Astrocyte (in vitro differentiated cells and primary cell): Measurements from ENCODE around the gene MAP7. TPM values are rescaled to one million over a fixed set of nuclear protein-coding genes. Genes with fewer than 3 reads are reported as not detected.

Experiments
- DNase-seq: peaks from one replicate; pipeline ENCODE4 v3.0.0-alpha.2; 2010; ENCODE audit warnings: low read depth
- FAIRE-seq: peaks from 2 replicates; lab custom pipeline; 2011; peaks lifted over from hg19 to GRCh38; lab: Jason Lieb, UNC
- H2AFZ ChIP-seq: 2 replicates; pipeline ENCODE4 v1.6.0; 2012; ENCODE audit warnings: low read depth, low read length, inconsistent platforms
- H3K27ac ChIP-seq: 2 replicates; pipeline ENCODE4 v1.5.1; 2011; ENCODE audit warnings: low read depth, low read length, inconsistent platforms
- H3K27me3 ChIP-seq: 2 replicates; pipeline ENCODE4 v1.6.0; 2011; ENCODE audit warnings: low read length, inconsistent platforms; ENCODE audit not compliant: insufficient read depth
- H3K36me3 ChIP-seq: 2 replicates; pipeline ENCODE4 v1.5.1; 2011; ENCODE audit warnings: low read length, inconsistent platforms; ENCODE audit not compliant: insufficient read depth
- H3K4me1 ChIP-seq: 2 replicates; pipeline ENCODE4 v1.5.1; 2011; ENCODE audit warnings: low read length, inconsistent platforms; ENCODE audit not compliant: insufficient read depth
- H3K4me2 ChIP-seq: 2 replicates; pipeline ENCODE4 v1.6.0; 2012; ENCODE audit warnings: low read length, inconsistent platforms
- H3K4me3 ChIP-seq: 2 replicates; pipeline ENCODE4 v1.5.1; 2011; ENCODE audit warnings: low read depth, mild to moderate bottlenecking, low read length, inconsistent platforms; ENCODE audit not compliant: insufficient read depth
- H3K79me2 ChIP-seq: 2 replicates; pipeline ENCODE4 v1.6.0; 2012; ENCODE audit warnings: mild to moderate bottlenecking, low read length, inconsistent platforms; ENCODE audit not compliant: insufficient read depth
- H3K9ac ChIP-seq: 2 replicates; pipeline ENCODE4 v1.6.0; 2012; ENCODE audit warnings: mild to moderate bottlenecking, low read length, inconsistent platforms
- H3K9me3 ChIP-seq: 2 replicates; pipeline ENCODE4 v1.5.1; 2012; ENCODE audit warnings: low read depth, mild to moderate bottlenecking, low read length, inconsistent platforms; ENCODE audit not compliant: insufficient read depth
- H4K20me1 ChIP-seq: 2 replicates; pipeline ENCODE4 v1.6.0; 2012; ENCODE audit warnings: low read length, inconsistent platforms; ENCODE audit not compliant: insufficient read depth
- H3K27ac Mint-ChIP-seq: one replicate; pipeline ENCODE4 v1.8.0; 2021; ENCODE audit warnings: mild to moderate bottlenecking, mixed read lengths; ENCODE audit not compliant: unreplicated experiment
- H3K27me3 Mint-ChIP-seq: one replicate; pipeline ENCODE4 v1.8.0; 2021; ENCODE audit warnings: low read depth, mixed read lengths; ENCODE audit not compliant: unreplicated experiment
- H3K36me3 Mint-ChIP-seq: one replicate; pipeline ENCODE4 v1.8.0; 2021; ENCODE audit warnings: low read depth, mixed read lengths; ENCODE audit not compliant: unreplicated experiment
- H3K4me1 Mint-ChIP-seq: one replicate; pipeline ENCODE4 v1.8.0; 2021; ENCODE audit warnings: low read depth, mixed read lengths; ENCODE audit not compliant: unreplicated experiment
- H3K4me3 Mint-ChIP-seq: one replicate; pipeline ENCODE4 v1.8.0; 2021; ENCODE audit warnings: mild to moderate bottlenecking, moderate library complexity, mixed read lengths; ENCODE audit not compliant: unreplicated experiment
- H3K9me3 Mint-ChIP-seq: one replicate; pipeline ENCODE4 v1.8.0; 2021; ENCODE audit warnings: mild to moderate bottlenecking, mixed read lengths; ENCODE audit not compliant: unreplicated experiment
- EZH2 ChIP-seq: IDR thresholded peaks from 2 replicates; pipeline ENCODE4 v1.6.1; 2012; ENCODE audit warnings: mild to moderate bottlenecking, low read length, inconsistent platforms; ENCODE audit not compliant: insufficient read depth
- total RNA-seq: library from RNA; stranded (reverse); gene quantifications from 2 replicates; pipeline ENCODE4 v1.2.1, GENCODE V29; 2021
- TF ChIP-seq, protein P1 (sequence below): IDR thresholded peaks from 2 replicates; pipeline ENCODE4 v1.5.1; 2011; ENCODE audit warnings: low read depth, mild to moderate bottlenecking, inconsistent platforms, low read length, moderate library complexity; ENCODE audit not compliant: insufficient read depth

Gene MAP7
- total RNA-seq, 1 donor from 2014 or later, result 3.3 TPM

DNA sequence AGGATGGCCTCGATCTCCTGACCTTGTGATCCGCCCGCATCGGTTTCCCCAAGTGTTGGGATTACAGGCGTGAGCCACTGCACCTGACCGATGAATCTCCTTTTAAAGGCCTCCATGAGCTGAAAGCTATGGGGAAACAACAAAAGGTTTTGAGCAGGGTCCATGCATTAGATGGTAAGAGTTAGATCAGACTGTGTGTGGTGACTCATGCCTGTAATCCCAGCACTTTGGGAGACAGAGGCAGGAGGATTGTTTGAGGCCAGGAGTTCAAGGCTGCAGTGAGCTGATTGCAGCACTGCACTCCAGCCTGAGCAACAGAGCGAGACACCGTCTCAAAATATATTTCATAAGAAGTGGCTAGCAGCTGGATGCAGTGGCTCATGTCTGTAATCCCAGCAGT lies 219.6 kb downstream of the MAP7 start:
- H3K4me3 Mint-ChIP-seq, result no peak overlapping the region
- H3K4me1 Mint-ChIP-seq, result no peaks in the 10 kb centered on the region
- no peak for FAIRE-seq
- no peaks in the 10 kb centered on the region for H3K9me3 Mint-ChIP-seq
- H4K20me1 ChIP-seq, result no peaks in the 10 kb centered on the region
- no peaks in the 10 kb centered on the region for H3K4me1 ChIP-seq
- no peak overlapping the region for H2AFZ ChIP-seq
- no peaks in the 10 kb centered on the region for H3K79me2 ChIP-seq
- no peaks in the 10 kb centered on the region for H3K36me3 Mint-ChIP-seq
- H3K27ac ChIP-seq, result no peak overlapping the region
- H3K9ac ChIP-seq, result no peak overlapping the region
- H3K36me3 ChIP-seq, result no peaks in the 10 kb centered on the region
- no peak overlapping the region for H3K4me3 ChIP-seq
- peaks cover 3% of the 10 kb centered on the region for H3K27me3 ChIP-seq
- no peaks in the 10 kb centered on the region for H3K9me3 ChIP-seq
- no peak overlapping the region for H3K4me2 ChIP-seq
- DNase-seq, result no peak
- H3K27ac Mint-ChIP-seq, result no peak overlapping the region
- H3K27me3 Mint-ChIP-seq, result no peaks in the 10 kb centered on the region
- TF ChIP-seq, protein P1, sequence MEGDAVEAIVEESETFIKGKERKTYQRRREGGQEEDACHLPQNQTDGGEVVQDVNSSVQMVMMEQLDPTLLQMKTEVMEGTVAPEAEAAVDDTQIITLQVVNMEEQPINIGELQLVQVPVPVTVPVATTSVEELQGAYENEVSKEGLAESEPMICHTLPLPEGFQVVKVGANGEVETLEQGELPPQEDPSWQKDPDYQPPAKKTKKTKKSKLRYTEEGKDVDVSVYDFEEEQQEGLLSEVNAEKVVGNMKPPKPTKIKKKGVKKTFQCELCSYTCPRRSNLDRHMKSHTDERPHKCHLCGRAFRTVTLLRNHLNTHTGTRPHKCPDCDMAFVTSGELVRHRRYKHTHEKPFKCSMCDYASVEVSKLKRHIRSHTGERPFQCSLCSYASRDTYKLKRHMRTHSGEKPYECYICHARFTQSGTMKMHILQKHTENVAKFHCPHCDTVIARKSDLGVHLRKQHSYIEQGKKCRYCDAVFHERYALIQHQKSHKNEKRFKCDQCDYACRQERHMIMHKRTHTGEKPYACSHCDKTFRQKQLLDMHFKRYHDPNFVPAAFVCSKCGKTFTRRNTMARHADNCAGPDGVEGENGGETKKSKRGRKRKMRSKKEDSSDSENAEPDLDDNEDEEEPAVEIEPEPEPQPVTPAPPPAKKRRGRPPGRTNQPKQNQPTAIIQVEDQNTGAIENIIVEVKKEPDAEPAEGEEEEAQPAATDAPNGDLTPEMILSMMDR, result no peak
- TF ChIP-seq EZH2, result no peak

DNA sequence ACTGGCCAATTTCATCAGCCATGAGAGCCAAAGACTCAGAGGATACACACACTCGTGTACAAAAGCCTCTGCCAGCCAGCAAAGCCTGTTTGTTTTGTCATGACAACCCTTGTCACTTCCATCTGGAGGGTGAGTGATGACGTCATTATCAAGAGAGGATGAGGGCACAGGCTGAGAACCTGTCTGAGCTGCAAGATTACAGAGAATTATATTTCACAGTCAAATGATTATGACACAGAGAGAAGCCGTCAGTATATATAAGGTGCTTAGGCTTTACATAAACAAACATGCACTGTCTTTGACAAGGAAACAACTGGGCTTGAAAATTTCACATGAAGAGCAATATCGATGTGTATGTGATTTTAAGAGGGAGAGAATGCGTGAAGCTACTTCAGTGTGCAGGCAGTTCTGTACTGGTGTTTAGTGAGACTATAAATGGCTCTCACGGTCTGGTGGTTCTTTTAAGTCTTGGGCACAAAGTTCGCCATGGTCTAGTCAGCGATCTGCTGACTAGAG lies 224.1 kb downstream of the MAP7 start:
- H3K4me3 Mint-ChIP-seq, result no peak overlapping the region
- Histone ChIP-seq H3K4me3 (no peak overlapping the region), H3K4me2 (no peak overlapping the region), H3K27ac (no peak overlapping the region), H3K4me1 (no peaks in the 10 kb centered on the region), H3K36me3 (no peaks in the 10 kb centered on the region), H4K20me1 (no peaks in the 10 kb centered on the region), H3K9me3 (no peaks in the 10 kb centered on the region), H3K9ac (no peak overlapping the region), H3K79me2 (no peaks in the 10 kb centered on the region), H3K27me3 (no peaks in the 10 kb centered on the region), H2AFZ (no peak overlapping the region)
- H3K4me1 Mint-ChIP-seq, result no peaks in the 10 kb centered on the region
- no peaks in the 10 kb centered on the region for H3K27me3 Mint-ChIP-seq
- TF ChIP-seq, protein P1, result no peak
- no peak for TF ChIP-seq EZH2
- H3K36me3 Mint-ChIP-seq, result no peaks in the 10 kb centered on the region
- H3K27ac Mint-ChIP-seq, result no peak overlapping the region
- no peaks in the 10 kb centered on the region for H3K9me3 Mint-ChIP-seq
- DNase-seq (peak; percentile 25), FAIRE-seq (no peak)

DNA sequence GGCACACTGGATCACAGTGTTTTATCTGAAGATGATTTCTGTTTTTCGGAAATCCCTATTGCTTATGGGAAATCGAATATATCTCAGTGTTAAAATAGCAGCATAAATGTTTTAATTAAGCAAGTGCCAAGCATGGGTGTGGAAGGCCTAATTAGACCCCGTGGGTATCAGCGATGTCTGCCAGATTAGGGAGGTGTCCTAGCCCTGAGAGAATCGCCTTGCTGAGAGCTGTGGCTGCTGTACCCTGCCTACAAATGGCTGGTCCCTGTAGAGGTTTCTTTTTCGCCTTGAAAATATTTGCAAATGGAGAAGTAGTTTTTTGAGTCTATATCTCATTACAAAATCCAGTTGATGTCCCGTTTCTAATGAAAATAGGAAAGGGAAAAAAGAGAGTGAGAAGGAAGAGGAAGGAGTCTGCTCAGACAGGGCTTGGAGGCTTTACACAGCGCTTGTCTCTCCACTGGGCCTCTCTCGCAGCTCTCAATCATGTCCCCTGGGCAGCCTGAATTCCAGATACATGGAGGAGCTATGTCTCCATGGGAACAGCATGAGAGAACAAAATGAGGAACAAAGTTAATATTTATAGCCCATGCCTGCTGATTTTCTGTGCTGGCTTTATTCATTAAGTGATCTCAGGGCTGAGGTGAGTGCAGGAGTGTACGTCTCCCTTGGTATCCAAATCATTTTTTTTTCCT lies 225.4 kb downstream of the MAP7 start:
- Mint-ChIP-seq H3K27me3 (no peaks in the 10 kb centered on the region), H3K9me3 (no peaks in the 10 kb centered on the region), H3K36me3 (no peaks in the 10 kb centered on the region), H3K4me1 (no peaks in the 10 kb centered on the region), H3K27ac (no peak overlapping the region), H3K4me3 (no peak overlapping the region)
- Histone ChIP-seq H4K20me1 (no peaks in the 10 kb centered on the region), H3K4me2 (no peak overlapping the region), H3K4me1 (no peaks in the 10 kb centered on the region), H3K27ac (no peak overlapping the region), H3K9ac (no peak overlapping the region), H3K27me3 (no peaks in the 10 kb centered on the region), H3K9me3 (no peaks in the 10 kb centered on the region), H3K4me3 (no peak overlapping the region), H3K79me2 (no peaks in the 10 kb centered on the region), H3K36me3 (no peaks in the 10 kb centered on the region), H2AFZ (no peak overlapping the region)
- FAIRE-seq (no peak), DNase-seq (no peak)
- TF ChIP-seq EZH2, result no peak
